Measurements from ENCODE around the gene PITPNM3. TPM values are rescaled to one million over a fixed set of nuclear protein-coding genes. Genes with fewer than 3 reads are reported as not detected.

The PITPNM3 gene
- total RNA-seq, 2 donors from 2014 or later = 1.3 to 3.4 TPM

GRCh38 chr17:6572972-6573370 lies 16.6 kb upstream of the PITPNM3 start:
- Histone ChIP-seq H3K36me3 (replicated peaks in 1 of 2; ENCODE audit: insufficient read depth in 1 of 2, low read depth in 2 of 2) (no peaks in the 10 kb centered on the region), H3K27me3 (no peaks in the 10 kb centered on the region), H3K4me1 (no peaks in the 10 kb centered on the region), H3K4me3 (no peak overlapping the region), H3K9me3 (no peaks in the 10 kb centered on the region), H3K27ac (no peak overlapping the region)
- intact Hi-C loops (cut with DNase I) = no loop called here
- DNase-seq (no peak), ATAC-seq (no peak)
- TF ChIP-seq POLR2A (IDR thresholded peaks at IDR 0.05) (no peak), CTCF (IDR thresholded peaks at IDR 0.05) (no peak)
- 93% methylated on average over 8 of the region's 8 CpGs; no CpG with 5 or more reads in 1 of the 2 donors for WGBS, 2 donors

- intact Hi-C loops (cut with DNase I) = no loop called here
- TF ChIP-seq POLR2A (IDR thresholded peaks at IDR 0.05) (no peak), CTCF (IDR thresholded peaks at IDR 0.05) (no peak)
- Histone ChIP-seq H3K4me1 (no peaks in the 10 kb centered on the region), H3K9me3 (no peaks in the 10 kb centered on the region), H3K4me3 (no peak overlapping the region), H3K27ac (no peak overlapping the region), H3K27me3 (no peaks in the 10 kb centered on the region), H3K36me3 (replicated peaks in 1 of 2; ENCODE audit: insufficient read depth in 1 of 2, low read depth in 2 of 2) (no peaks in the 10 kb centered on the region)
- WGBS, 2 donors = 77 to 82% methylated on average over 7 of the region's 7 CpGs
- DNase-seq (no peak), ATAC-seq (no peak)
Observed at GRCh38 chr17:6571452-6571781, 15.1 kb upstream of the PITPNM3 start.

GRCh38 chr17:6570731-6571451 lies 14.5 kb upstream of the PITPNM3 start:
- intact Hi-C loops (cut with DNase I) = no loop called here
- H3K27me3 ChIP-seq = no peaks in the 10 kb centered on the region
- DNase-seq (no peak), ATAC-seq (no peak)
- 83 to 86% methylated on average over 10 to 18 of the region's 18 CpGs for WGBS, 2 donors
- no peak overlapping the region for H3K4me3 ChIP-seq
- H3K27ac ChIP-seq = no peak overlapping the region
- TF ChIP-seq POLR2A (IDR thresholded peaks at IDR 0.05) (no peak), CTCF (IDR thresholded peaks at IDR 0.05) (no peak)
- no peaks in the 10 kb centered on the region for H3K4me1 ChIP-seq
- H3K36me3 ChIP-seq (replicated peaks in 1 of 2; ENCODE audit: insufficient read depth in 1 of 2, low read depth in 2 of 2) = no peaks in the 10 kb centered on the region
- H3K9me3 ChIP-seq = no peaks in the 10 kb centered on the region

GRCh38 chr17:6569370-6570285 lies 13.3 kb upstream of the PITPNM3 start:
- no peaks in the 10 kb centered on the region for H3K4me1 ChIP-seq
- 79% methylated on average over 9 to 10 of the region's 10 CpGs for WGBS, 2 donors
- H3K4me3 ChIP-seq = no peak overlapping the region
- intact Hi-C loops (cut with DNase I) = no loop called here
- TF ChIP-seq CTCF (IDR thresholded peaks at IDR 0.05) = no peak
- TF ChIP-seq POLR2A (IDR thresholded peaks at IDR 0.05) = no peak
- no peak for DNase-seq
- ATAC-seq = no peak
- no peak overlapping the region for H3K27ac ChIP-seq
- H3K9me3 ChIP-seq = no peaks in the 10 kb centered on the region
- no peaks in the 10 kb centered on the region for H3K36me3 ChIP-seq (replicated peaks in 1 of 2; ENCODE audit: insufficient read depth in 1 of 2, low read depth in 2 of 2)
- no peaks in the 10 kb centered on the region for H3K27me3 ChIP-seq
